ENCODE results near the gene PHLDA1.

Gene PHLDA1

DNA sequence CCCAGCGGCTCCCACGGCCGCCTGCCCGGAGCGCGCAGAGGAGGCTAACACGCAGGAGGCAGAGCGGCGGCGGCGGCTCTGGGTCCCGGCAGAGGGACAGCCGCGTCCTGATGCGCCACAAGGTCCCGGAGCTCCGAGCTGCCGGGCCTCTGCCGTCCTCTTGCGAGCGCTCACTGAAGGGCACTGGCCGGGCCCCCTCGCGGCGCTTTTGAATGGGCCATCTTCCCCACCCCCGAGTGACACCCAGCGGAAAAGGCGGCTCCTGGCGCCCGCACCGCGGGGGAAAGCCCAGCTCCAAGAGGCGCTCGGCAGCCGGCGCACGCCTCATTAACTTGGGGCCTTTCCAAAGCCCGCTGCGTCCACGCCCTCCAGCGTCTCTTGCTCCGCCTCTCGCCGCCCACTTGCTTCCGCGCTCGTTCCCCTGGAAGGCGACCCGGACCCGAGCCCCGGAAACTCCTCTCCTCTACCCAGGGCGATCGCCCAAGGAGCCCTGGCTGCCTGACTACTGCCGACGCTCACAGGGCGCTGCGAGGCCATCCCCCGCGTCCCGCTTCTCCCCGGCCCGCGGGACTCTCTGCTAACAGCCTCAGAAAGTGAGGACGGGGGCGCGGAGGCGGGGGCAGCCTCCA lies at the start of gene PHLDA1:
Gene PHLDA1 (minus strand): TSS at position 363 of the 629 bp plus-strand sequence.
- DNase-seq = peak; percentile 97 to 98

DNA sequence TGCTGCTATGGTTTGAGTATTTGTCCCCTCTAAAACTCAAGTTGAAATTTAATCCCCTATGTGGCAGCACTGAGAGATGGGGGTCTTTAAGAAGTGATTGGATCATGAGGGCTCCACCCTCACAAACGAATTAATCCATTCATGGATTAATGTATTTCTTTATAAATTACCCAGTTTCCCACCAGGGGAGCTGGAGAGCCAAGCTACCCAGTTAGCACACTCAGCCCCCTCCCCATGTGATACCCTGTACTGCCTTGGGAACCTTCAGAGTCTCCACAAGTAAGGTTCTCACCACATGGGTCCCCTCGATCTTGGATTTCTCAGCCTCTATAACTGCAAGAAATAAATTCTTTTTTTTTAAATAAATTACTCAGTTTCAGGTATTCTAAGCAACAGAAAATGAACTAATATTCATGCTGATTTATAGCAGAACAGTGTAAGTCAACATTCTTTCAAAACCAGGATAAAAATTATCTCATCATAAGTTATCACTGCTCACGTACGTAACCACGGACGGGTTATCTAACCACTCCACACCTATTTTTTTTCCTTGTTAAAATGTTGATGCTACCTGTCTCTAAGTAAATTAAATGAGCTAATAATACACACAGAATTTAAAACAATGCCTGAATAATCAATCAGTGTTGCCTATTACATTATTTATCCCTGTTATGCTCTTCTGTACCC lies 49.3 kb upstream of the PHLDA1 start:
- DNase-seq = no peak

DNA sequence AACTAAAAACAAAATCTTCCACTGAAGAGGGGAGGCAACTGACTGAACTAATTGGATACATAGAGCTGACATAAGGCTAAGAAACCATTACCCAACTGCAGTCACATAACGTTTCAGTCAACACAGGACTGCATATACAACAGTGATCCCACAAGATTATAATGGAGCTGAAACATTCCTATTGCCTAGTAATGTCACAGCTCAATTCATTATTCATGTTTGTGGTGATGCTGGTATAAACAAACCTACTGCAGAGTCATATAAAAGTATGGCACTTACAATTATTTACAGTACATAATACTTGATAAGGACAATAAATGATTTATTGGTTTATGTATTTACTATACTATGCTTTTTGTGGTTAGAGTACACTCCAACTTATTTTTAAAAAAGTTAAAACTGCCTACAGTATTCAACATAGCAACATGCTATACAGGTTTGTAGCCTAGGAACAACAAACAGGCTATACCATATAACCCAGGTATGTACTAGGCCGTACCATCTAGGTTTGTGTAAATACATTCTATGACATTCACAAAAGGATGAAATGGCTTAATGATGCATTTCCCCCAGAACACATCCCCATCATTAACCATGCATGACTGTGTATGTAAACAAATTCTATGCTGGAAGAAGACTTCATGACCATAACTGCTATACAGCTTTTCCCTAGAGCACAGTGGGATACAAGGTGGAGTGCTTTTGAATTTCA lies 48.6 kb upstream of the PHLDA1 start:
- no peak for DNase-seq

DNA sequence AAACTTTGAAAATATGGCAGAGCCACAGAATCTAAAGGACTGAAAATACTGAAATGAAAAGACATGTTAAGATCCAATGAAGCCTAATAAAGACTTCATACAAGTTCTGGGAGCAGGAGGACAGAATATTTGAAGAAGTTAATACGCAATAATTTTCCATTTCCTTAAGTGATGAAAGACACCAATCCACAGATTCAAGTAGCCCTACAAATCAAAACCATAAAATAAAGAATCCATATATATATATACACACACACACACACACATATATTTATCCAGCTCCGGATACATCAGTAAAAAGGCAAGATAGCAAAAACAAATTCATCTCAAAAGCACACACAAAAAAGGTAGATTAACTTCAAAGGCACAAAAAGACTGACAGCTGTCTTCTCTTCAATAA lies 47.2 kb upstream of the PHLDA1 start:
- no peak for DNase-seq

DNA sequence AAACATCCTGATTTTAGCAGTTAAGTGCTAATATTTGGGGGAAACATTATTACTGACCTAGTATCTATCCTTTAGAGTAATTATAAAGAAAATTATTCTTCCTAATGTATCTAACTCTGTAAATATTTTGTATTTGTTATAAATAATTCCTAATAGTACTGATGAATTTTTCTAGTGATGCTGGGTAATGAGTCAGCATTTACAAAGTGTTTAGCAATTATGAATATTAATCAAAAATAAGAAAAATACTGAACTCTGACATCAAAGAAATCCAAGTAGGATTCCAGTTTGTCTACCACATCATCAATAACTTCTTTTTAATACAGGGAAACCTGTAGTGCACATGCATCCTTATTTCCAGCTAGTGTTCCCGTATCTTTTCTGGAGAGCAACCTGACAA lies 43.9 kb upstream of the PHLDA1 start:
- DNase-seq = no peak

DNA sequence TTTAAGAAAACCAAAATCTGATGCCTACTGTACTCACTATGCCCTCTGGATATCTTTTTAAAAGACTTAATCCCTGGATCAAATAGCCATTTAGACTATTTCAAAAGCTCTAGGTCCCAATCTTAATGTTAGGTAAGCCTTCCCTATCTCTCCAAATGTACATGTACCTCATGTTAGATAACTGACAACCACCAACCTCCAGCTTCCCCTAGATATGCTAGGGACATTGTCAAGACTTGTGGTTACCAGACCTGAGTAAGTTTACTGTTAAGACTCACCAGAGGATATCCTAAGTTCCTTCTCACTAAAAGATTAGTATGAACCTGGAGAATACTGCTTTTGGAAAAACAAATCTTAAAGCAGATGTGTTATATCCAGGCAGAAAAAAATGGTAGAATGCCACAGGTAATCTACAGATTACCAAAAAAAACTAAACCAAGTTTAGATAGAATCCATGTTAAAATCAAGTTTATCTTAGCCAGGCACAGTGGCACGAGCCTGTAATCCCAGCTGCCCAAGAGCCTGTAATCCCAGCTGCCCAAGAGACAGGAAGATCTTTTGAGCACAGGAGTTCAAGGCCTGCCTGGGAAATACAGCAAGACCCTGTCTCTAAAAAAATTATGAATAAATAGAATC lies 43.2 kb upstream of the PHLDA1 start:
- DNase-seq = no peak

DNA sequence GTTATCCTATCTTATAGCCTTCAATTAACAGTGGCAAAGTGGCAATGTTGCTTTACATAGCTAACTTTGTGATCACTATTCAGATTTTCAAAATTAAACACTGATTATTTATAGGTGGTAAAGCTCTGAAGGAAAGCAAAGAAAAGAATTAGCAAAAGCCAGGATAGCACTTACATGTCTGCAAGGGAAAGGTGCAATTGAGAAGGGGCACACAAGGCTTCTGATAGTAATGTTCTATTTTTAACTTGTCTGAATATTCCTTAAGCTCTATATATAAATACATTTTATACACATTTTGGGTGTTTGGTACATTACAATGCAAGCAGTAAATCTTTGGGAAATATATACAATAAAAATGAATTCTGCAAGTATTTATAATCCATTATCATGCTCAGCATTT lies 42.0 kb upstream of the PHLDA1 start:
- DNase-seq = no peak

DNA sequence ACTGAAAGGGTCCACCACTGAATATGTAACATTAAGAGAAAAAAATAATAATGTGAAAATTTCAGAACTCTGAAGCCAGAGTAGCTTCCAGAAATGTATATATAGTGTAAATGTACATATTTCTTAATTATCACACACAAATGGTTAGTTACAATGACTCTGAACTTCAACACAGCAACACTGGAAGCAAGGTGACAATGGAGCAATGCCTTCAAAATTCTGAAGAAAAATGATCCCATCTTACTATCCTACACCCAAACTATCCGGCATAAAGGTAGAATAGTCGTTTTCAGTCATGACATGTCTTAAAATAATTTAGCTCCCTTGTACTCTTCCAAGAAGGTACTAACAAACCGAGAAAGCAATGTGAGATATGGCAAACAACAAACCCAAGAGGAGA lies 41.0 kb upstream of the PHLDA1 start:
- no peak for DNase-seq

DNA sequence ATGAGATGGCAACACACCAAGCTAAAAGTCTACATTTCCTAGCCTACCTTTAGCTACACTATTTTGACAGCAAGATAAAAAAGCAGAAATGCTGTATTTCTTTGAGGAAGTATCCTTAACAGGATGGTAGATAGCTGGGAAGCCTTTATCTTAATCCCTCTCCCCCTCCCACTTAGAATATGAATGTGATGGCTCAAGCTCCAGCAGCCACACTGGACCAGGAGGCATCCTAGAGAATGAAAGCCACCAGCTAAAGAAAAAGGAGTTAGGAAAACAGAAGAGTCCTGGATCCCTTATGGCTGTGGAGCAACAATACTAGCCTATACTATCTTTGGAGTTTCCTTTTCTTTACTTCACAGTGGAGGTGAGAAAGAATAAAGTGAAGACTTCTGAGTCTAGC lies 37.8 kb upstream of the PHLDA1 start:
- DNase-seq = no peak

DNA sequence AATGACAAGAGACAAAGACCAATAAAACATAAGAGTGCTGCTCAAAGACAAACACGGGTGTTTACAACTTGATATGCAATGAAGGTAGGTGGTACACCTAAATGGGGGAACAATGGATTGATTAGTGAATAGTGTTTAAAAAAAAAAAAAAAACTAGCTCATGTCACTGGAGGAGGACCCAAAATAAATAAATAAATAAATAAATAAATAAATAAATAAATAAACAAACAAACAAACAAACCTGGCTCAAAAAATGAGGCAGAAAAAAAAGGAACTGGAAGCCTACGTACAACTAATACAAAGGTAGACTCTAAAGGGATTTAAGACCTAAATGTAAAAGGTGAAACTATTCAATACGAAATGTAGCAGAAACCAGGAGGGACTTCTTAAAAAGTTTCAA lies 34.3 kb upstream of the PHLDA1 start:
- no peak for DNase-seq

DNA sequence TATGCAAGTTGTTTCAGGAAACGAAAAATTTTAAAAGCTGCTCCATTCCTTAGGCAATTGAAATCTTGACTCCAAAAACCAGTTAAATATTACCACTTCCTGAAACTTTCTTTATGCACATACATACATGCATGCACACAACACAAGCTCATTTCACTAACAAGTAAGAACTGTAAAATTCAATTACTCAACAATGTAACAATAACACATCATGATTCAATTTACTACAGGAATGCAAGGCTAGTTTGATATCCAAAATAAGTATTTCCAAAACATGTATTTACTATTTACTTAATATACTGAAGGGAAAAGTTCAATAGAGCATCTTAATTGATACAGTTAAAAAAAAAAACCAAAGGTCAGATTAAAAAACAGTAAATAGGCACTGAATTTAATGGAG lies 33.3 kb upstream of the PHLDA1 start:
- DNase-seq = no peak

DNA sequence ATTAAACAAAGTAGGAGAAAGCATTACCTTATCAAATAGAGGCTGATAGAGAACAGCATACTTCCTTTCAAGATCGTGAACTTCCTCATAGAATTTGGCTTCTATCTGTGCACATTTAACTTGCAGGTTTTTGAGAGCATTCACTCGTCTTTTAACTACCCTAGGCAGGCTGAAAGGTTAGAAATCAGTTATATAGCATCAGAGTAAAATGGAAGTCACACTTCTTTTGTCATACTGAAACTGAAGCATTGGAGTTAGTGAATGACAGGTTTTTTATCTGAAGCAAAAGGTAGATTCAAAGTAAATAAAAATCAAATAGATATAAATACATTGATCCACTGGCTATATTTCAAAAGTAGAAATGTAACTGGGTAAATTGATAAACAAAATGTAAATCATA lies 28.5 kb upstream of the PHLDA1 start:
- DNase-seq = no peak

DNA sequence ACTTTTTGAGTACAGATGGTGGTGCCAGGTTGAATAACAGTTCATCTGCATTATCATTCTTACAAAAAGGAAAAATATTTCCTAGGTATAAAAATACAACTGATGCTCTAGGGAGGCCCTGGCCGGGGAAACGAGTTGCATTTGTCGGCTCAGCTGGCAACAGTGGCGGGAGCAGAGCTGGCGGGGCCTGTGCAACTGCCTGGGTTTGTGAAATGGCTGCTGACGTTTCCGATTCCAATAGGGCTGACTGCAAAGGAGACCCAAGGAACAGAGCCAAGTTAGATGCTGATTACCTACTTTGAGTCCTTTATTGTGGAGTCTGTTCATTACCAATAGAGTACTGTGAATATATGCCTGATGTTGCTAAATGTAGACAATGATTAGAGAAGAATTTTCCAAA lies 25.8 kb upstream of the PHLDA1 start:
- DNase-seq = no peak

DNA sequence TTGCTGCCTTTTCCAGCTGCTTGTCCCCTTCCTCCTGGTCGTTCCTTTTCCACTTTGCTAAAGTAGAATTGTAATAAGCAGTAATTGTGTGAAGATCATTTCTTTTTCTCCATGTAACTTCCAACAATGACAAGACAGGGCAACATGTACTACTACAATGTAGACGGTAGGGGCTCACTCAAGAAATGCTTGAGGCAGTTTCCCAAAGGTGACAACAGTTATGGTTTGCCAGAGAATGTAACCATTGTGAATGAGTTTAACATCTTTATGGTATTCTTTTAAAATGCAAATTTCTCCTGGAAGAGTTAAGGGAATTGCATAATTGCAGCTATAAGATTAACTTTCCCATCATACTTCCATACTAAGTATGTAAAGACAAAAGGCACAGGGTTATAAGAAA lies 23.8 kb upstream of the PHLDA1 start:
- DNase-seq = no peak

DNA sequence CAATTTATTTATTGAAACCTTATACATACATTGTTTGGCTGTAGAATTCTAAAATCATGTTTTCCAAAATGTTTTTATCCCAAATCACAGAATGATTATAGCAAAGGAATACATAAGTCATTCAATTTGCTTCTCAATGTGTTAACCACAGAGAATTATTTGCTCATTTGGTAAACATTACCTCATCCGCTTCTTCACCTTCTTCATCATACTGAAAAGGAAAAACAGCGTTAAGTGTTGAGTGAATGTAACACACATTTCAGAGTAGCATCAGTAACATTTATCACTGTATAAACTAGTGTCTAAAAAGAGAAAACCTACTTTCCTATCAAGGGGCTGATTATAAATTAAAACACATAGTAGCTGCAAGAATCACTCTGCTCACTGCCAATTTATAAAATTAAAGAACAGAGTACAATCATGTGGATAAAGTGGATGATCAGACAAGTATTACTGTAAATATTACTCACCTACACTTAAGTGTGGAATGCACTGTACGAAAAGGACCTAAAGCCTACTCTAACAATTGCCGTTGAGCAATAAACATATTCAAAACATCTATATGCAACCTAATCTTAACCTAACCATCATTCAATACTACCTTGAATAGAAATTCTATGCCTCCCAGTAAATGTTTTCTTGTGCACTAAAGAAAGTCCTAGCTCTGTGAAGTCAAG lies 18.1 kb upstream of the PHLDA1 start:
- DNase-seq = no peak

DNA sequence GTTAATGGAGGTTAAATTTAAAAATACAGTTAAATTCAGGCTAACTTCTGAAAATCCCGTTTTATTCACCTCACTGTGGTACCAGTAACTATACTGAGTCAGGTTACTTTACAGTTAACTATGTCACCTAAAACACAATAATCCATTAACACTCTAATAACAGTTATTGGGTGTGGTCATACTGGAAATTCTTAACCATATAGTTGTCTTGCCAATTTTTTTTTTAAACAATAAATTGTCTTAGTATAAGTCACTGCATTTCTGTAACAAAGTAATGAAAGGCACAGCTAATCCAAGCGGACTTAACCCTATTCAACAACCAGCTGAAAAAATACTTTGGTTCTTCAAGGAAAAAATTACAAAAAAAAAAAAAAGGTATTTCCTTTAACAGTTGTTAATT lies 16.2 kb upstream of the PHLDA1 start:
- DNase-seq = no peak

DNA sequence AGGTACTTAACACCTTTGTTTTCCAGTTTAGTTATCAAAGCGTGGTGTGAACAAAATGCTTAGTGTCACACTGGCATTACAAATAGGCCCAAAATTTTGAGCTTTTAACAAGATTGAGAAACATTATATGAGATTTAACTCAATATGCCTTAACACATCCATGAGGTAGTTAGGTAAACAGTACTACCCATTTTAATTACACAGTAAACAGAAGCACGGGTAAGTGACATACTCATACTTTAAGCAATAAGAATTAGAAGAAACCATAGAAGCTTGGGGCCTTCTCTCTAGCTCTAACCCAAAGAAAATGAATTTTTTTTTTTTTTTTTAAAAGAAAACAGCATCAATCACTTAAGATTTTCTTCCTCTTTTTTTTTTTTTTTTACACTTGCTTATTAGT lies 15.5 kb upstream of the PHLDA1 start:
- no peak for DNase-seq

DNA sequence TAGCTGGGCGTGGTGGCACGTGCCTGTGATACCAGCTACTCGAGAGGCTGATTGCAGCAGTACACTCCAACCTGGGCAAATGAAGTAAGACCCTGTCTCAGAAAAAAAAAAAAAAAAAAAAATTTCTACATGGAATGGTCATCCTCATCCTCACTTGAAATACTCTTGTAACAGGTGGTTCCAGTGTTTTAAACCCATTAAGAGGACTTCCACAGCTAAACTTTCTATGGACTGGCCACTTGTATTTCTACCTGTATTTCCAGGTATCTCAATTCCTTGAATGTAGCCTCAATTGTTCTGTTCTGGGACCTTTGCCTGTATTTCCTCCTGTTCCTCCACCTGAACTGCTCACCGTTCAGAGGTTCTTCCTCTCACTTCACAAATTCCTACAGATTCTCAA lies 11.8 kb upstream of the PHLDA1 start:
- DNase-seq = no peak

DNA sequence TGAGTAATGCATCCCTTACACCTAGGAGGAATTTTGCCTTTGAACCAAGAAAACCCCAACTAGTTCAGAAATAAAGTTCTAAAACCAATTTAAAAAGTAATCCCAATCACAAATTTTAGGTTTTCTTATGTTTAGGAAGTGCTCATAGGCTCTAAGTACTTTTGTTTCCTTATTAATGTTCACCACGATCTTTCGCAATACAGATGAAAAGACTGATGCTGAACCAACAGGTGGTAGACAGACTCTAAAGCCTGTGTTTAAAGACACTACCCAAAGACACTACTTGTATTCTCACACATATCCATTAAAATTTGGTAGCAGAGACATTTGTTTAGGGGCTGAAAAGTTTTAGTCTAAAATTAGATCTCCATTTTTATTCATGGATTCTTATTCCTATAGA lies 10.6 kb upstream of the PHLDA1 start:
- DNase-seq = no peak

DNA sequence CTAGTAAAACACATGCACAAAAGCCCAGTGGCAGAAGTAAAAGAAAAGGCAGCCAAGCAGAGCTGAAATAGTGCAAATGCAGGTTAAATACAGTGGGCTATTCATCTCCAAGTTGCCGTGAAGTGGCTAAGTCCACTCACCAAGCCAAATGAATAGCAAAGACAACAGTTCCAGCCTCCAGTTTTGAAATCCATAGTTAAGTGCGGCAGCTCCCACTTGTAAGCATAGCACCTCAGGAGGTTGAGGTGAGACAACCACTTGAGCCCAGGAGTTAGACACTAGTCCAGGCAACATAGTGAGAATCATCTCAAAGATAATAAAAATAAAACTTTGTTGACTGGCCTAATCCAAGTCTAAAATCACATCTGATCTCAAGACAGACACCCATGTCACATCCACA lies 9.8 kb upstream of the PHLDA1 start:
- DNase-seq = no peak

DNA sequence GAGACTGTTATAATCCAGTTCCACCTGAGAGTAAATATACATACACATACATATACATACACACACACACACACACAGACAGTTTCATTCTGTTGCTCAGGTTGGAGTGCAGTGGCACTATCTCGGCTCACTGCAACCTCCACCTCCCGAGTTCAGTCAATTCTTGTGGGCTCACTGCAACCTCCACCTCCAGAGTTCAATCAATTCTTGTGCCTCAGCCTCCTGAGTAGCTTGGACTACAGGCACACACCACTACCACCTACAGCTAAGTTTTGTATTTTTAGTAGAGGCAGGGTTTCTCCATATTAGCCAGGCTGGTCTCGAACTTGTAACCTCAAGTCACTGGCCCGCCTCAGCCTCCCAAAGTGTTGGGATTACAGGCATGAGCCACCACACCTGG lies 8.9 kb upstream of the PHLDA1 start:
- no peak for DNase-seq

DNA sequence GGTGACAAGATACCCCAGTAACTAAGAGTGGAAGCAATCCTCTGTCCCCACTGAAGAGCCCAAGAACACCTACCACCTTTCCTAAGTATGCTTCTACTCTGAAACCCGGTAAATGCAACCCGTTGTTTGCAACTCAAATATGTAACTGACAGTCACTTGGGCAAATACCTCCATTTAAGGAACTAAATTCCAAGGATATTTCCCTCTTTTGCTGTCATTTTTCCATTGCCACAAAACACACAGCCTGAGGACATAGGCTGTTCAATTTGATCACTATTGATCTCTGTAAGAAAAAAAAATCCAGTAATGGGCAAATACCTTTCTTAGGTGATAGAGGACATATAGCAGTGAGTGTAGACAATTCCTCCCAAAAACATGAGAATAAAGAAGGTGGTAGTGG lies 6.6 kb upstream of the PHLDA1 start:
- no peak for DNase-seq
